NCI-H1694 (cell line): ENCODE data around the gene TIMM13.

ENCODE experiments used
- DNase-seq: peaks from one replicate; lab custom pipeline; 2025; lab: John Stamatoyannopoulos, UW

TIMM13 gene

DNA sequence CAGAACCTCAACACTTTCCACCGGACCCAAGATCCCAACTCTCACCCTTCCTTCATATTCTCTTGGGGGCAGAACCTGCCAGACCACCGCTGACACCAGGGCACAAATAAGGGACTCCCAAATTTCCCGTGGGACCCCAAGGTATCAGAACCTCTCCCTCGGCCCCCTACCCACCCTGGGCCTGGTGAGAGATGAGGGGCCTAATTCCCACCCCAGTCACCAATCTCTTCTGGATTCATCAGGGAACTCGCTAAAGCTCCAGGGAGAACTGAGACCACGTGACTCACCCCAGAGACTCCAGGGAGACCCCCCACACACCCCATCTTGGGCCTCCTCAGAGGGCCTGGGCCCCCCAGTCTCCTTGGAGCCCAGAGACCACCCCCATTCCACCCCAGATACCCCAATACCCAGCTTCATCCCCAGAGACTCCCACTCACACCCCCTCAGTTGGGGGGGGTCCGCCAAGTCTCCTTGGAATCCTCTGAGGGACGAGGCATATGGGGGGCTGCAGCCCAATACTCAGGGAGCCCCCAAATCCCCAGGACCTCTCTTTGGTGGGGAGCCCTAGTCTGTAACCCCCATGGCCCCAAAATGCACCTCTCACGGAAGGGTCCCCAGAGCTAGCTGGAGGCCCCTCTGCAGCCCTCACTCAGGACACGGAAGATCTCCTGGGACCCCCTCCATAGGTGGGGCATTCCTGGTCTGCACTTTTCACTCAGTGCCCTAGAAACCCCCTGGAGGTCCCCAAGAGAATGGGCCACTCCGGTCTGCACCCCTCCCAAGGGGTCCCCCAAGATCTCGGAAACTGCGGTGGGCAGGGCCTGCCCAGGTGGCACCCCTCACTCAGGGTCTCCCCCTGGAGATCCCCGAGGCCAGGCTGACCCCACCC is 27.8 kb upstream of the TIMM13 start:
- no peak for DNase-seq

DNA sequence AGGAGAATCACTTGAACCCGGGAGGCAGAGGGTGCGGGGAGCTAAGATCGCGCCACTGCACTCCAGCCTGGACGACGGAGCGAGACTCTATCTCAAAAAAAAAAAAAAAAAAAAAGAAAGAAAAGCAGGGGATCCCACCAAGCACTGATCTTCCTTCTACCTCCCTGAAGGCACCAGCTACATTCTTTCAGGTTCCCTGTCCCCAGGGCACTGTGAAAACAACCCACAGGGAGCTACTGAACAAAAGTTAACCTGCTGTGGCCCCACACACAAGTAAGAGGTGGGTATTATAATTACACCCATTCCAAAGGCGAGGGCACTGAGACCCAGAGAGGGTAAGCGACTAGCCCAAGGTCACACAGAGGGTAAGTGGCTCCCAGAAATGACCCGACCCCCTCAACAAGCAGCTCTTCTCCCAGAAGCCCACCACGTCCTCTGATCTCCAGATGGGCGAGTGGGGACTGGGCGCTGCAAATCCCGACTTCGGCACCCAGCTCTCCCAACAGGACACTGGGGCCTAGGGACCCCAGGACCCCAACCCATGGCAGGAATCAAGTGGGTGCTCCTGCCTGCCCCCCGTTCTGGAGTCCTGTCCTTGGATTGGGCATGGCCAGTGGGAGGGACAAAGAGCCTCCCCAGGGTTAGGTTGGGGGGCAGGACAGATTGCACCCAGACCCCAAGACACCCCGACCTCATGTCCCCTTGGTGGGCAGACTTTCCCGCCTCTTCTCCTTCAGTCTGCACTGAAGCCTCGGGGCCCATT is 27.0 kb upstream of the TIMM13 start:
- no peak for DNase-seq

DNA sequence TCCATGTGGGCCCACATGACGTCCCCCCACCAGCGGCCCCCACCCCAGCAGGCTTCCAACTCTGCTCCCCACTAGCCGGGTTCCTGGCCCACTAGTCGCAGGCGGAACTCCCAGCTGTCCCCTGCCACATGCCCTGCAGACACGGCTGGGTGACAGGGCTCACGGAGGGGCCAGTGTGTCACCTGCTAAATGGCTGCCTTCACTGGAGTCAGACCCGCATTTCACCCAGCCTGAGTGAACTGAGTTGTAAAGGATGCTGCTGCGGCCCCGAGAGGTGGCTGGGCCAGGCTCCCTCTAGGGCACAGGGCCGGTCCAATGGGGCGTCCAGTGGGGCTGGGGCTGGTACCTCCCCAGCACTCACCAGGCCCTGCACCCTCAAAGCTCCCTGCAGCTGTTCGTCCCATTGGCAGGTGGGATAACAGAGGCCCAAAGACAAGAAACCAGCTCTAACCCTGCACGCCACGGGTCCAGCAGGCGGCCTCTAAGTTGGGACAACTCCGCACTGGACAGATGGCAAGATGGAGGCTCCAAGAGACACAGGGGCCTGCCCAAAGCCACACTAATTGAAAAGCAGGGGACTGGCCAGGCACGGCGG is 26.1 kb upstream of the TIMM13 start:
- no peak for DNase-seq

DNA sequence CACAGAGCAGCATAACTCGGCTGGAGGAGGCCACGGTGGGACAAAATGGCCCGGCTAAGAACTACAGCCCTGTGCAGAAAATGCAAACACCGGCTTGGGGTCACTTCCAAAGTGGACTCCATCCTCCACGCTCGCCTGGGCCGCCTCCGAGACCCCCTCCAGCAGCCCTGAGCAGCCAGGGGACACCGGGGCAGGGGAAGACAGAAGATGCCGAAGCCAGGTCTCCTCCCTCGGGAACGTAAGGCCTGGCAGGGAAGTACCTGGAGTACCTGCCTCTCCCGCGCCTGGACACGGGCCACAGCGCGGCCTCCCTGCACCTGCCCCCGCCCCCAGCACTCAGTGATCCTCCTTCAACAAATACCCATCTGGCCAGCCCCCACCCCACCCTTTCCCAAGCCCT is 24.4 kb upstream of the TIMM13 start:
- no peak for DNase-seq

DNA sequence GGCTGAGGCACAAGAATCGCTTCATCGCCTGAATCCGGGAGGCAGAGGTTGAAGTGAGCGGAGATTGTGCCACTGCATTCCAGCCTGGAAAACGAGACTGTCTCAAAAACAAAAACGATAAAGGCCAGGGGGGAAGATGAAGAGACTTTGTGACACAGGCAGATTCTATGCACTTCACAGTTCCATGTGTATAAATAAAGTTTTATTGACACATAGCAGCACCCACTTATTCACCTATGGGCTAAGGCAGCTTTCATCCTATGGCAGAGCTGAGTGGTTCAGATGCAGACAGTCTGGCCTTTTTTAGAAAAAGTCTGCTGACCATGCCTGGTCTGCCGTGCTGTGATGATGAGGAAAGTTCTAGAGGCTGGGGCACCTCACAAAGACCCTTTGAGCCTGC is 23.8 kb upstream of the TIMM13 start:
- no peak for DNase-seq

DNA sequence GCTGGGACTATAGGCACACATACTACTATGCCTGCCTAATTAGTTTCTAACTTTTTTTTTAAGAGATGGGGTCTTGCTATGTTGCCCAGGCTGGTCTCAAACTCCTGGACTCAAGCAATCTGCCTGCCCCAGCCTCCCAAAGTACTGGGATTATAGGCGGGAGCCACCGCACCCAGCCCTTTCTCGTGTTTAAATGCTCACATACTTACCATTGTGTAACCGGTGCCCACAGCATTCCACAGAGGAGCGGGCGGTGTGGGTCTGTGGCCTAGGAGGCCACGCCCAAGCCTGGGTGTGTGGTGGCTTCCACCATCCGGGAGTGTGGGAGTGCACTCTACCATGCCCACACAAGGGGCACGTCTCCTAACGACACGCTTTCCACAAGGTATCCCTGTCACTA is 21.6 kb upstream of the TIMM13 start:
- DNase-seq, result no peak

DNA sequence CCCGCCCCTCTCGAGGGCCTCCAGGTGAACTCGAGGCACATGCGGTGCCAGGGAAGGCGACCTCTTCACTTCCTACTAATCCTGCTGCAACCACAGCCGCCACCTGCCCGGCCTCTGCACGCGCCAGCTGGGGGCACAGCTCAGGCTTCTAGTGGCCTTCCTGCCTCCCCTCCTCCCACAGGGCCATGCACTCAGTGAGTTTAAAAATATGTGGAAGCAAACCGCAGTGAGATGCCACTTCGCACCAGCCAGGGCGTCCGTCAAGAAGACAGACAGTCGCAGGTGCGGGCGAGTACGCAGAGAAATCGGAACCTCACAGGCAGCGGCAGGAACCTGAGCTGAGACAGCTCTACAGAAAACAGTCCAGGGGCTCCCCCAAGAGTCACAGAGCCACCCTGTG is 19.0 kb upstream of the TIMM13 start:
- no peak for DNase-seq

DNA sequence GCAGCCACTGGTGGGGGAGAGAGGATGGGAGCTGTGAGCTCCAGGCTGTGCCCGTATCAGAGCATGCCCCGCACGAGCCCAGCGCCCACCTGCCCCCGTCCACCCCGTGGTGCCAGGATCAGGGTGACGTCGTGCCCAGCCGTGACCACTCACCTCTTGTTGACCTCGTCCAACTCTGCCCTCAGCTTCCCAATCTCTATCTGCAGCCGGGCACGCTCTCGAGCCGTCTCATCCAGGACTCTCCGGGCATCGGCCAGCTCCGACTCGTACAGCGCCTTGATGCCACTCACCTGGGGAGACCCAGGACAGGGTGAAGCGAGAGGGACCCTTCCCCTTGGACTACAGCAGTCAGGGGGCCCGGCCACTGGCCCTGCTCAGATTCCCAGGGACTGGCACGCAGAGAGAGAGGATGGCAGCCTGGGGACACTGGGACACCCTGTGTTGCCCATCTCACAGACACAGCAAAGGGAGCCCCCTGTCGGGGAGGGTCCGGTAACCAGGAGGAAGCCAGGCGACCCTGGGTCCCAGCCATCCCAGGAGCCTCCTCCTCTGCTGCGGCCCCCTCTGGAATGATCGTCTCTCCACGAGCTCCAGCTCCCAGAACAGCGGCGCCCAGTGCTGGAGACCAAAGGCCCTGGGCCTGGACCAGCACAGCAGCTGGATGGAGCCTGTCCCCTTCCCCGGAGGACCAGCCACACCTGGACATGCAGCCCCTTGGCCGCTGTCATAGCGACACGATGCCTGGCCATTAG is 17.0 kb upstream of the TIMM13 start:
- no peak for DNase-seq

DNA sequence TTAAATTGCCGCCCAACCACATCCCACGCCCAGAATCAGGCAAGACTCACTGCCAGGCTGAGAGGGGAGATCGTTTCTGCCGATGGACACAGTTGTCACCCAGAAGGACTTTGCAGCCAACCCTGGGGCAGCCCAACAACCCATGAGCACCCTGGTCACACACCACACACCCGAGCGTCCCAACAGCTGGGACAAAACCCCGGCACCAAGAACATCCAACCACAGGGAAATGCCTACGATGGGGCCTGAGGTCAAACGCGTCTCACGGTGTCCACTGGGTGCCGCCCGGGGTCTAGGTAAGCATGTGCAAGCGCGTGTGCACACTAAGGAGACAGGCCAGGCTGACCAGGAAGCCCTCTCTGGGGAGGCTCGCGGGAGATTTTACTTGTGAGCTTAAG is 16.4 kb upstream of the TIMM13 start:
- DNase-seq, result no peak

DNA sequence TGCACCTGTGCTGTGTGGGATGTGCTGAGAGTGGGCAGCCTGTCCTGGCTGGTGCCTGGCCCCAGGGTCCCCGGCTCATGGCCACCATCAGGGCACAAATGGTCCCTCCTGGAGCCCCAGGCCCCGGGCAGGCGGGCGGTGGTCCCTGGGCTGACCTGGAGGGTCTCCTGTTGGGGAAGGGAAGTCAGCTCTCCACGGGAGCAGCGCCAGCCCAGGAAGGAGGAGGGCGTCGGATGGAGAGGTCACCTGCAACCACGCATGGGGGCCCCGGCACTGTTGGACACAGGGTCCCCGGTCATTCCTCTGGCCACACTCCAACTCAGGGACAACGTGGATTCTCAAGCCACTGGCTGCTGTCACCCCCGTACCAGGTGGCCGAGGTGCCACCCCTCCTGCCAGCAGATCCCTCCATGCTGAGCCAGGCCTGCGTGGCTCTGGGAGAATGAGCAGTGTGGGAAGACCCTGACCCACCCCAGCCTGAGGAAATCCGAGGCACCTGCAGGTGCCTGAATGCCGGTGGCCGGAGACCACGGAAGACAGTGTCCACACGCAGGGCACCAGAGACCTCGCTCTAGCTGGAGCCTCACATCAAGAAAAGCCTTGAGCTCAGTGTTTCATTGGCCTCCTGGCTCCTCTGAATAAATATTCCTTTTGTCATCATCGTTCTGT is 15.9 kb upstream of the TIMM13 start:
- DNase-seq, result no peak

DNA sequence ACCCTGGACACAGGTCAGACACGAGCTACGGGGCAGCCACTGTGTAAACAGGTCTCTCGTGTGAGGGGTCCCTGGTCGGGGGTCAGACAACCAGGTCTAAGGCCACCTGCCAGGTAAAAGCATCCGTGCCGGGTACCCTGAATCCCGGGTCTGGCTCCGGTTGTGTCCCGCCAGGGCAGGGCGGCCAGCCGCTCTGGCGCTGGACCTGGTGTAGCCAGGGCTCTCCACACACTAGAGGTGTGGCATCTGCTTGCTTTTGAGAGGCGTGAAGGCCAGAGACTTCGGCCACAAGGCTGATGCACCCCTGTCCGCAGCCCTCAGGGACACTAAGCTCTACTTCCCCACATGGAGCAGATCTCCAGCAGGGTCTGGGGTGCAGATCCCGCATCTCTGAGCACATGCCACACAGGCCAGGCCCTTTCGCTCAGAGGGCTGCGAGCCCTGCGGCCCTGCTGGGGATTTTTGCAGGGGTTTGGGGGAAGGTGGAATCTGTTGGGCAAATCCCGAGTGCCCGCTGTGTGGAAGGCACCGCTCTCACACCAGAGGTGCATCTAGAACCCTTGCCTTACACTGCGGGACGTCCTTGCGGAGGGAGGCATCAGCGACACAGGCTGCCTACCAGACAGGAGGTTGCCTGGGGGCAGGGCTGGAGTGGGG is 13.8 kb upstream of the TIMM13 start:
- DNase-seq, result no peak

DNA sequence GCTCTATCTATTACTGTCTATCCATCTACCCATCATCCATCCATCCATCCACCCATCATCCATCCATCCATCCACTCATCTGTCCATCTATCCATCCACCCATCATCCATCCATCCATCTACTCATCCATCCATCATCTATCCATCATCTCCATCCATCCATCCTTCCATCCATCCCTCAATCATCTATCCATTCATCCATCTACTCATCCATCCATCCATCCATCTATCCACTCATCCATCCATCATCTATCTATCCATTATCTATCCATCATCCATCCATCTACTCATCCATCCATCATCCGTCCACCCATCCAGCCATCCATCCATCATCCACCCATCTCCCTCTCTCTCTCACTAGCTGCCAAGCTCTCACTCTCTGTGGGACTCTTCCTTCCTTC is 13.1 kb upstream of the TIMM13 start:
- no peak for DNase-seq

DNA sequence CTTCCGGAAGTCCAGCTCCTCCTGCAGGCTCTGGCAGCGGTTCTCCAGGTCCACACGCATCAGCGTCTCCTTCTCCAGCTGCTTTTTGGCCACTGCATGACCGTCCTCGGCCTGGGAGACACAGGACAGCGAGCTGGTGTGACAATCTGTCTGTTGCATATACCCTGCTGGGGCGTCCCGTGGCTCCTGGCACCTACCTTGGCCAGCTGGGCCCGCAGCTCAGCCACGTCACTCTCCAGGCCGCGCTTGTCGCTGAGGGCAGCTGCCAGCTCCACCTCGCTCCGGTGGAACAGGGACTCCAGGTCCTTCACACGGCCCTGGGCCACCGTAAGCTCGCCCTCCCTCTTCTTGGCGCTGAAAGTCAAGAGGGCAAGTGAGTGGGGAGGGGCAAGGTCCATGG is 10.8 kb upstream of the TIMM13 start:
- no peak for DNase-seq

DNA sequence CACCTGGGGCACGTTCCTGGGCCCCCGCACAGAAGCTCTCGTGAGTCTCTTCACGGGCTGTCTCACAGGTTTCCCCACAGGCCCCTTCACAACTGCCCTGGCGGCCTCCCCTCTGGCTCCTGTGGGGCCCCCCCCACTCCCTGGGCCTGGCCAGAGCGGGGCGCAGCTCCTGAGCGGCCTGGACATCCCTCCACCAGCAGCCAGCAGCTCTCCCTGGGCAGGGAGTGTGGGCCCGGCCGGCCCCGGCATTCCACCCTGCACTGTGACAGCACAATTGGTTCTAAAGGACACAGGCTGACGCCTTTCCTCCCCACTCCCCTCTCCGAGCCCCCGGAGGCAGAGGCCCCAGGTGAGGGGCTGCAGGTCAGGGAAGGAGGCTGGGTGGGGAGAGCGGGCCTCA is 9.5 kb upstream of the TIMM13 start:
- DNase-seq, result no peak

DNA sequence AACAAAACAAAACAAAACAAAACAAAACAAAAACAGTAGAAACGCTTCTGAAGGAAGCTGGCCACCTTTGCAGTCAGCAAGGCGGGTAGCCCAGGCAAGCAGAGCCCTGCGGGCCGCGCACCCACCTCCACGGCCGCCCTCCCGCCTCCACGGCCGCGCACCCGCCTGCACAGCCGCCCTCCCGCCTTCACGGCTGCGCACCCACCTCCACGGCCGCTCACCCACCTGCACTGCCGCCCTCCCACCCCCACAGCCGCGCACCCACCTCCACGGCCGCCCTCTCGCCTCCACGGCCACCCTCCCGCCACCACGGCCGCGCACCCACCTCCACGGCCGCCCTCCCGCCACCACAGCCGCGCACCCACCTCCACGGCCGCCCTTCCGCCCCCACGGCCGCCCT is 9.0 kb upstream of the TIMM13 start:
- no peak for DNase-seq

DNA sequence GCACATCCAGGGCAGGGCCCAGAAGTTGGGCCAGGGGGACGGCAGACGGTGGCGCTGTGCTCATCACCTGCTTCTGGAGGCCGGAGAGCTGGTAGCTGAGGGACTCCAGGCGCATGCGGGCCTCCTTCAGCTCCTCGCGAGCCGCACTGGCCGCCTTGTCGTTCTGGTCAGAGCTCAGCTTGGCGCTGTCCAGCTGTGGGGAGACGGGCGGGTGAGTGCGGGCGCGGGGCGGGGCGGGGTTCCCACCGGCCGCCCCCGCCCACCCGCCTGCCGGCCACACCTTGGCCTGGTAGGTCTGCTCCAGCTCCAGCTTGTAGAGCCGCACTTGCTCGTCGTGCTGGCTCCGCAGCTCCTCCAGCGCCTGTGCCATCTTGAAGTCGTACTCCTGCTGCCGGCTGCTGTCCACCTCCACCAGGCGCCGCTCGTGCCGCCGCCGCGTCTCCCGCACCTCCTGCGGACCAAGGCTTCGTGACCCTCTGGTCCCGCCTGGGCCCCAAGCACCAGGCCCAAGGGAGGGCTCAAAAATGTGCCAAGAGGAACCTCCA is 7.4 kb upstream of the TIMM13 start:
- no peak for DNase-seq

DNA sequence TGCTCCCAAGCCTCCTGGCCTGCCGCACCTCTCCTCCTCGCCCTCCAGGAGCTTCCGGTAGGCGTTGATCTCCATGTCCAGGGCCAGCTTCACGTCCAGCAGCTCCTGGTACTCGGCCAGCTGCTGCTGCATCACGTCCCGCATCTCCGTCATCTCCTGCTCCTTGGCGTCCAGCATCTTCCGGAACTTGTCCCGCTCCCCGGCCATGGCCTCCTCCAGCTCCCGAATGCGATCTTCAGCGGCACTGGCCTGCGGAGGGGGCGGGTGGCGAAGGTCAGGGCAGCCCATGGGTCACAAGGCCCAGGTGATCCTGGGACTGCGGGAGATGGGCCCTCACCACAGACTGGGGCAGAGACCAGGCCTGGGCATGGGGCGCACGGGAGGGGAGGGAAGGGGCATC is 6.9 kb upstream of the TIMM13 start:
- no peak for DNase-seq

DNA sequence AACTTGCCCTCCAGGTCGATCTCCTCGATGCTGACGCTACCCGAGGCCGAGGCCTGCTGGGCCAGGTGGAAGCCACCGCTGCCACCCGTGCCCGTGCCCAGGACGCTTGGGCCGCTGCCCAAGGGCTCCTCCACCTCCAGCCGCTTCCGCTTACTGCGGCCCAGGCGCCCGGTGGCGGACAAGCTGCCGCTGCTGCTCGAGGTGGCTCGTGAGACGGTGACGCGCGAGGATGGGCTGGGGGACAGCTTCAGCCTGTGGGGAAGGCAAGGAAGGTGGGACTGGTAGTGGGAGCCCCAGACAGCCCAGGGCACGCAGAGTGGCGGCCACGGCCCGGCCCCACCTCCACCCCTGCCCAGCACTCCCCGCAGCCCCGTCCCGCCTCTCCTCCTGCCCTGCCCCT is 6.5 kb upstream of the TIMM13 start:
- no peak for DNase-seq

DNA sequence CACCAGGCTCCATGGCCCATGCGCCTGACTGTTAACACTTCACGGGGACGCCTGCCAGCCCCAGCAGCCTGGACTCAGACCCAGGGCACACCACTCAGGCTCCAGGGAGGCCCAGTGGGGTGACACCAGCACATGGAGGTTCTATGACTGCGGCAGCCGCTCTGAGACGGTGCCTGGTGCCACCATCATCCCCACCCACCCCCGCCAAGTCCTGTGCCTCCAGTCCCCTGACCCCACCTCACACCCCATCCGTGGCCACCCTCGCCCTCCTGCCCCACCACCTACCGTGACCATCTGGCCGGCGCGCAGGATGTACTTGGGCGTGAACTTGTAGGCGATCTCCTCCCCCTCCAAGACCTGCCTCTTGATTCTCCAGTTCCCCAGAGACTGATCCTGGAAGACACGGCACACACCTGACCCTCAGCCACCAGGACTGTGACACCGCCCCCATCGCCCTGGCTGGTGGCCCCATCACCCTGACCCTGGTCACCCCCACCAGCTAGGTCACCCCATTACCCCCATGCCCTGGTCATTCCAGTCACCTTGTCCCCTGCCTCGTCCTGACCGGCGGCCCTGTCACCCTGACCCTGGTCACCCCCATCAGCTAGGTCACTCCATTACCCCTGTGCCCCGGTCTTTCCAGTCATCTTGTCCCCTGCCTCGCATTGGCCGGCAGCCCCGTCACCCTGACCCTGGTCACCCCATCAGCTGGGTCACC is 4.9 kb upstream of the TIMM13 start:
- DNase-seq, result no peak

DNA sequence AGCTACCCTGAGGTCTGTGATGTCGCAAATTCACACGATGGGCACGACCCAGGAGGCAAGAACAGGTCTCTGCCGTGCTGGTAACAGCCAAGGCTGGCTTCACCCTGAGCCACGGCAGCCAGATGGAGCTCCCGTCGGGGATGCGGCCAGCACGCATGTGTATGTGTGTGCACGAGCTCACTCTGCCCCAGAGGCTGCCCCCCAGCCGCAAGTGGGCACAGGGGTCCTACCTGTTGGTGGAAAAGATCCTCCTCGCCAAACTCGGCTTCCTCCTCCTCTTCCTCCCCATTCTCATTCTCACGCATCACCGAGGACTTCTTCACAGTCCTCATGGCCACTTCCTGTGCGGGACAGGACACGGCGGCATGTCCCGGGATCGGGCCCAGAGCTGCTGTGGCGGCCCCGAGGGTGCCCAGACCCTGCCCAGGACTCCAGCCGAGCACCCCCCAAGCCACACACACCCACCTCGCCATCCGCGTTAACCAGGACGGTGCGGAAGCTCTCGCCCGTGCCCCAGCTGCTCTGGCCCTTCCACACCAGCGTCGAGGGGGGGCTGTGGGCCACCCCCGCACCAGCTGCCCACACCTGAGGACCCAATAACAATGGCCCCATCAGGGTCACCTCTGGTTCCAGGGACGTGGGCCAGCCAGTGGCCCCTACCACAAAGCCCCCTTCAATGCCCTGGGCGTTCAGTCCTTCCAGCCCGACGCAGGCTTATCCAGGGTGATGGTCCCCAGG is 4.1 kb upstream of the TIMM13 start:
- DNase-seq, result no peak
